Lower leg skin (tissue), 4 donors: ENCODE data around the gene TMEM86B. TPM values are rescaled to one million over a fixed set of nuclear protein-coding genes. Genes with fewer than 3 reads are reported as not detected.

Experiments
- DNase-seq, 2 donors: peaks; one replicate each; pipeline ENCODE4 v3.0.0-alpha.2; 2019; ENCODE audit warnings: low spot score in 2 of 2
- H3K4me3 ChIP-seq: fragments of 200-600 bp; sonication (generic); 2 replicates; pipeline ENCODE4 v1.5.1; 2017; ENCODE audit warnings: mild to moderate bottlenecking, low read depth; ENCODE audit not compliant: poor library complexity, severe bottlenecking
- POLR2A ChIP-seq, 2 donors: fragments of 450-650 bp; IDR thresholded peaks; one replicate each; pipeline ENCODE4 v1.6.1; 2016 to 2017; ENCODE audit warnings: antibody characterized with exemption in 2 of 2, mild to moderate bottlenecking in 1 of 2, moderate library complexity in 1 of 2
- WGBS, 2 donors: methylation state at CpG; one replicate each; pipeline ENCODE4 v1.1.5; 2018; 5-methylcytosine and 5-hydroxymethylcytosine counted together
- intact Hi-C: fragments of 100-400 bp; cut with DNase I; formaldehyde crosslinking; loops from one replicate; pipeline ENCODE4 v1.15.0; 2023; ENCODE audit warnings: low total_unique reads
- total RNA-seq, 4 donors: library from RNA; depleted of rRNA; stranded (reverse); fragments of >200 nt; gene quantifications; one replicate each; pipeline ENCODE4 v1.1.0, GENCODE V29; 2016
- TF ChIP-seq, protein P1 (sequence below), 3 donors: fragments of 450-650 bp; IDR thresholded peaks; one replicate each; pipeline ENCODE4 v1.5.1; 2016; ENCODE audit warnings: antibody characterized with exemption in 3 of 3, mild to moderate bottlenecking in 3 of 3, moderate library complexity in 2 of 3

Gene TMEM86B, protein sequence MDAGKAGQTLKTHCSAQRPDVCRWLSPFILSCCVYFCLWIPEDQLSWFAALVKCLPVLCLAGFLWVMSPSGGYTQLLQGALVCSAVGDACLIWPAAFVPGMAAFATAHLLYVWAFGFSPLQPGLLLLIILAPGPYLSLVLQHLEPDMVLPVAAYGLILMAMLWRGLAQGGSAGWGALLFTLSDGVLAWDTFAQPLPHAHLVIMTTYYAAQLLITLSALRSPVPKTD
- total RNA-seq, result 1 to 10 TPM; 1.1 to 2.4 (median 1.6) TPM

DNA sequence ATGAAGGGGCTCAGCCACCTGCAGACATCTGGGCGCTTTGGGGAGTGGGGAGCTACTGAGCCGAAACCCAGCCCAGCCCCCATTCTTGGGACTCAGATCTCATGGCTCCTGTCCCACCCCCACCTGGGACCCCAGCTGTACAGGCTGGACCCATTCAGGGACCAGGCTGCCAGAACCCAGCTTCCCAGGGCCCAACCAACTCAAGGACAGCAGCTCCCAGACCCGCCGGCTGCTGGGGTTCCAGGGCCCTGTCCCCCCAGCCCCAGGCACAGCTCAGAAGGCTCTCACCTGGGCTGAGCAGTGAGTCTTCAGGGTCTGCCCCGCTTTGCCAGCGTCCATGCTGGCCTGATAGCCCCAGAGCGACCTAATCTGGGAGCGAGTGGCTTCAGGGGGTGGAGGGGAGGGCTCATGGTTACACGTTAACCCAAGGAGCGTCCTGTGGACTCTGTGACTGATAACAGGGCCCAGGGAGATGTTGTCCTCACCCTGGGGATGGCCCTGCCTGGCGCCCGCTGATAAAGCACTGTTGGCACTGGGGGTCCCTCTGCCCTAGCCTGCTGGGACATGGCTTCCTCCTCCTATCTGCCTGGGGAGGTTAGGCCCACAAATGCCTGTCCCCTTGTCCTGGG, at the start of gene TMEM86B:
Gene TMEM86B, minus strand, starts transcription at position 361 of the 629 bp plus-strand sequence. Its CDS starts 22 bp downstream, at position 339.
- TF ChIP-seq, protein P1, sequence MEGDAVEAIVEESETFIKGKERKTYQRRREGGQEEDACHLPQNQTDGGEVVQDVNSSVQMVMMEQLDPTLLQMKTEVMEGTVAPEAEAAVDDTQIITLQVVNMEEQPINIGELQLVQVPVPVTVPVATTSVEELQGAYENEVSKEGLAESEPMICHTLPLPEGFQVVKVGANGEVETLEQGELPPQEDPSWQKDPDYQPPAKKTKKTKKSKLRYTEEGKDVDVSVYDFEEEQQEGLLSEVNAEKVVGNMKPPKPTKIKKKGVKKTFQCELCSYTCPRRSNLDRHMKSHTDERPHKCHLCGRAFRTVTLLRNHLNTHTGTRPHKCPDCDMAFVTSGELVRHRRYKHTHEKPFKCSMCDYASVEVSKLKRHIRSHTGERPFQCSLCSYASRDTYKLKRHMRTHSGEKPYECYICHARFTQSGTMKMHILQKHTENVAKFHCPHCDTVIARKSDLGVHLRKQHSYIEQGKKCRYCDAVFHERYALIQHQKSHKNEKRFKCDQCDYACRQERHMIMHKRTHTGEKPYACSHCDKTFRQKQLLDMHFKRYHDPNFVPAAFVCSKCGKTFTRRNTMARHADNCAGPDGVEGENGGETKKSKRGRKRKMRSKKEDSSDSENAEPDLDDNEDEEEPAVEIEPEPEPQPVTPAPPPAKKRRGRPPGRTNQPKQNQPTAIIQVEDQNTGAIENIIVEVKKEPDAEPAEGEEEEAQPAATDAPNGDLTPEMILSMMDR (IDR thresholded peaks at IDR 0.05), result no peak
- no peak for TF ChIP-seq POLR2A (IDR thresholded peaks at IDR 0.05)
- DNase-seq, result no peak
- 87 to 93% methylated on average over 10 to 11 of the region's 12 CpGs for WGBS, 2 donors
- no peak within 1 kb of the TSS for H3K4me3 ChIP-seq
- intact Hi-C loops, result no loop called here

DNA sequence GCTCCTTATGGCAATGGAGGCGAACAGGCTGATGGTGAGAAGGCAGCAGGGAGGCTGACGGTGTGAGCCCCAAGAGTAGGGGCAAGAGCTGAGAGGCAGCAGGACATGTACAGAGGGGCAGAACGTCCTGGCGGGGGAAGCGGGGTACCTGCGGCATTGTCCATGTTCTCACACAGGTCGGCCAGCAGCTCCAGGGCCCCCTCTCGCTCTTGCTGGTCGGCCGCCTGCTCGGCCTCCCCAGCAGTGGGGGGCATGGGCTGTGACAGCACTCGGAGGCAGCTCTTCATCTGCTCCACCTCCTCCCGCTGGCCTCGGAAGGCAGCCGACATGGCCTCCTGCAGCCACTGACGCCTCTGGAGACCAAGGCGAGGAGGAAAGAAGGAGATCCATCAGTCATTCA, 48.9 kb upstream of the TMEM86B start:
- no peak for DNase-seq
- H3K4me3 ChIP-seq, result no peak overlapping the region
- 91% methylated on average over 17 of the region's 17 CpGs for WGBS, 2 donors
- intact Hi-C loops, result no loop called here
- TF ChIP-seq POLR2A (IDR thresholded peaks at IDR 0.05), result no peak
- TF ChIP-seq, protein P1 (IDR thresholded peaks at IDR 0.05), result no peak

DNA sequence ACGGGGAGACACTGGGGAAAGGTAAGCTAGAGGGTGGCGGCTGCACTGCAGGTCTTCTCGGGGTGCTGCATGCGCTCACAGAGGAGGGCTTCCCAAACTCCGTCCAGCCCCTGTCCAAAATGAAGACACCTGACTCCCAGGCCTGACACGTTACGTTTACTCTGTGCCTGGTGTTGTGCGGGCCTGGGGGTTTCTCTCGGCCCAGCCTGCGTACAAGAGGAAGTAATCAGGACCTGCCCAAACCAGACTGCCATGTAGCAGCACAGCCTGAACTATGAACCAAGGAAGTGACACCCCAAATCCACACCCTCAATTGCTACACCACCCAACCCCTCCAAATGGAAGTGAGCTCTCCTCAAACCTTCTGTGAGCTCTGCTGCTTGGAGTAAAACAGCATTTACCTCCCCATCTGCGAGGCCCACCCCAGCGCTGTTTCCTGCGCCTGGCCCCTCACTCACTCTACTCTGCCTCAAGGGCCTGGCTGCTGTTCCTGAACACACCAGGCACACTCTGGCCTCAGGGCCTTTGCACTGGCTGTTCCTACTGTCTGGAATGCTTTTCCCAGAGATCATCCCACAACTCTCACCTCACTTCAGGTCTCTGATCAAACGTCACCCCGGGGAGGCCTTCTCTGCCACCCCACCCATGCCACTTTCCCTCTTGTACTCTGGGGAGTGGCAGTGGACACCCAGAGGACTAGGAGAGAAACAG, 48.3 kb upstream of the TMEM86B start:
- intact Hi-C loops, result no loop called here
- TF ChIP-seq, protein P1 (IDR thresholded peaks at IDR 0.05), result no peak
- TF ChIP-seq POLR2A (IDR thresholded peaks at IDR 0.05), result no peak
- 83 to 86% methylated on average over 15 of the region's 15 CpGs for WGBS, 2 donors
- DNase-seq, result no peak
- no peak overlapping the region for H3K4me3 ChIP-seq

DNA sequence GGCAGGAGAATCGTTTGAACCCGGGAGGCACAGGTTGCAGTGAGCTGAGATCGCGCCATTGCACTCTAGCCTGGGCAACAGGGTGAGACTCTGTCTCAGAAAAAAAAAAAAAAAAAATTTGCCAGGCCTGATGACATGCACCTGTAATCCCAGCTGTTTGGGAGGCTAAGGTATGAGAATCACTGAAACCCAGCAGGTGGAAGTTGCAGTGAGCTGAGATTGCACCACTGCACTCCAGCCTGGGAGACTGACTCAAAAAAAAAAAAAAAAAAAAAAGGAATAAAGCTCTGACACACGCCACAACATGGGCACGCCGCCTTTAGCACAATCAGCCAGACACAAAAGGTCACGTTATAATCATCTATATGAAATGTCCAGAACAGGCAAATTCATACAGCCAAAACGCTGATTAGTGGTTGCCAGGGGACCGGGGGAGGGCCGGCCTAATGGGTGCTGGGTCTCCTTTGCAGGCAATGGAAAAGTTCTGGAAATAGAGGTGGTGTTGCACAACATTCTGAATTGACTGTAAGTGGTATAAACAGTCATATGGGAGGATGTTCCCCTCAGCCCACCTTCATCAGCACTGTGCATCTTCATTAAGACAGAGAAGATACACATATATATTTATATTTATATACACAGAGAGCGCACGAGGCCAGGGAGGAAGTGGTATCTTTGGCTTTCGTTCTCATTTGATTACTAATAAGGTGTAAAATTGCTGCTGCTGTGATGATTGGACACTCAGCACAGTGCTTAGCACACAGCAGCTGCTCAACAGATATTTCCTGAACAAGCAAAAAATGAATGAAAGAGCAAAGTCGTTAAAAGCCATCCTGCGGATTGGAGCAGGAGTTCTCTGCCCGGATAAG, 47.5 kb upstream of the TMEM86B start:
- 75 to 80% methylated on average over 17 of the region's 17 CpGs for WGBS, 2 donors
- intact Hi-C loops, result no loop called here
- DNase-seq, result no peak
- H3K4me3 ChIP-seq, result no peak overlapping the region
- TF ChIP-seq POLR2A (IDR thresholded peaks at IDR 0.05), result no peak
- TF ChIP-seq, protein P1 (IDR thresholded peaks at IDR 0.05), result no peak

DNA sequence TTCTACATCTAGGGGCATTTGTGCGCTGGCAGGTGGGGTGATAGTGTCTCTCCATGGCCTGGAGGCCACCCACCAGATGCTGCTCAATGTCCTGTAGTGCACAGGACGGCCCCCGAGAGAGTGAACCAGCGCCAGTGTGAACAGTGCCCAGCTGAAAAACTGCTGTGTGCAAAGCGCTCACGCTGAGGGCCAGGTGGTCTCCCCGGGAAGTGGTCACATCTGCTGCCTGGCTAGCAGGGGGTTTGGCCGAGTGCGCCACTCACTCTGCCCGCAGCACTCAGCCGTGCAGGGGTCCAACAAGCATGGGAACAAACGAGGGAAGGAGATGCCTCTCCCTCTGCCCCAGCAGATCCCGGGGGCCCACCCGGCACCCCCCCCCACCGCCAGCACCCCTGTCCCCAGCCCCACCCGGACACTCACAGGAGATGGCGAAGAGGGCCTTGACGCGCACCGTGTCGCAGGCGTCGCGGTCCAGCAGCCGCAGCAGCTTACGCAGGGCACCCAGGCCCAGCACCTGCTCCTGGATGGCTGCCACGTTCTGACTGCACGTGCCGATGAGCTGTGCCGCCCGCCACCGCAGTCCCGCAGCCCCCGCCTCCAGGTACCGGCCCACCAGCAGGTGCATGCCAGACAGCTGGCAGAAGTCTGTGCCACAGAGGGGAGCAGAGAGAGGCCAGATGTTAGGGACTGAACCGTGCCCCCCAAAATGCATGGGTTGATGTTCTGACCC, 45.6 kb upstream of the TMEM86B start:
- no peak overlapping the region for H3K4me3 ChIP-seq
- intact Hi-C loops, result no loop called here
- 90 to 93% methylated on average over 20 to 30 of the region's 36 CpGs for WGBS, 2 donors
- no peak for DNase-seq
- no peak for TF ChIP-seq POLR2A (IDR thresholded peaks at IDR 0.05)
- TF ChIP-seq, protein P1 (IDR thresholded peaks at IDR 0.05), result no peak
